ENCODE data around the gene OR56A3.

Gene OR56A3

DNA sequence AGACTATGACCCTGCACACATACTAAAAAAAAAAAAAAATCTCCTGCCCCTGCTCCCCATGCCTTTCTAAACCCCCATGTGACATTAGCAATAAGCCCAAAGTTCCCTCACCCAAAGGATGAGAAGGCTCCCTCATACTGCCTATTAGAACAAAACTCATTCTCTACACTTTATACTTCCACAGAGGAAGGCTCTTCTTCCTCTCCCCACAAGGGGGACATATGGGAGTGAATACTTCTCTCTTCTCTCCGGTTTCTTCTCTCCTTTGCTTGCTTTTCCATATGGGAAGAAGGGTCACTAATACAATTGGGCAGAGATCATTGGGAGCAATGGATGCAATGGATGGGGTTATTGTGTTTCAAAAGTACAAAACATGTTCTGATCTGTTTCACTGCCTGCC is 41.4 kb downstream of the OR56A3 start:
- no peak for DNase-seq

DNA sequence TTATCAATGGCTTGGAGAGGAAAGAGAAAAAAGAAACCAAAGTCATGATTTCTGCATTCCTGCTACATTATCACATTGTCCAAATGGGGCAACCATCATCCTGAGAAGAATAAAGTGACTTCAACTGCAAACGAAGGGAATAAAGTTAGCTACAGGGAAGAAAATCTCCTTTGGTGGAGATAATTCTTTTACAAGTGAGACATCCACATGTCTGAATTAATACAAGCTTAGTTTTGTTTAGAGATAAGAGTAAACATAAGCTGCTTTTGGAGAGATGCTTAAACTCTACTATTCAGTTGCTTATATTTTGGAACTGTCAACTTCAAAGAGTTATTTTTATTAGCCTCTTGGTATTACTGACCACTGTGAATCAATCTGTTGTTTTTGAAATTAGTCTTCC is 44.8 kb downstream of the OR56A3 start, which contains the start of gene OR52L1:
TSS of gene OR52L1 (minus strand) at position 101 of the 400 bp plus-strand sequence. CDS start at position 46, 55 bp downstream.
- DNase-seq: no peak

DNA sequence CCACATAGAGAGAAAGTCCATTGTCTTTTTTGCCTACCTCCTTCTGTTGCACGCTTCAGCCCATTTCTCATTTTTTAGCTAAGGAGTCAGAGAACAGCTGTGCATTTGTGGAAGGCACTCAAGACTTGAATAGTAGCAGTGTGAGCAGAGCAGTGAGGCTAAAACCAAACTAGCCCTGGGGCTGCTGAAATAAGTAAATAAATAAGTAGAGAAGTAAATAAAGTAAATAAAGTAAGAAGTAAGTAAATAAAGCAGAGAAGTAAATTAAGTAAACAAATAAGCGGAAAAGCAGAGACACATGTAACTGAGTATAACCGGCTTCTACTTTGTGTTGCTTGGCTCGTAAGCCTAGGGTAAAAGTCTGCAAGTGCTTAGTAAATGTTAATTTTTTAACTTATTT is 47.2 kb downstream of the OR56A3 start:
- DNase-seq: no peak

DNA sequence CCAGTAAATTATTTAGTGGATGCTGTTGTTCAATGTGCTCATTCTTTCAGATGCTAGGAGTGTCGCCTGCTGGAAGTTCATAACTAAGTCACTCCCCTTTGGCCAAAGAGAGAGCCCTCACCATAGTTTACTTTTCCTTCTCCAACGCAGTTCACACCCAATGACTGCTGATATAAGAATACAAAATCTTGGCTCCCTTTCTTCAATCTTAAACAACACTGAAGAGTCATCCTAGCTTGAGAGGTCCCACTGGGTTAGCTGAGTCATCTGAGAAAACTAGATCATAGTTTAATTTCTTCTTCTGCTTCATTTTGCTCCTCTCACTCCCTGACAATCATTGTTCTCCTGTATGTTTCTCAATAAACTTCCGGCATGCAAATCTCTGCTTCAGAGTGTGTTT is 50.1 kb downstream of the OR56A3 start:
- DNase-seq: no peak

DNA sequence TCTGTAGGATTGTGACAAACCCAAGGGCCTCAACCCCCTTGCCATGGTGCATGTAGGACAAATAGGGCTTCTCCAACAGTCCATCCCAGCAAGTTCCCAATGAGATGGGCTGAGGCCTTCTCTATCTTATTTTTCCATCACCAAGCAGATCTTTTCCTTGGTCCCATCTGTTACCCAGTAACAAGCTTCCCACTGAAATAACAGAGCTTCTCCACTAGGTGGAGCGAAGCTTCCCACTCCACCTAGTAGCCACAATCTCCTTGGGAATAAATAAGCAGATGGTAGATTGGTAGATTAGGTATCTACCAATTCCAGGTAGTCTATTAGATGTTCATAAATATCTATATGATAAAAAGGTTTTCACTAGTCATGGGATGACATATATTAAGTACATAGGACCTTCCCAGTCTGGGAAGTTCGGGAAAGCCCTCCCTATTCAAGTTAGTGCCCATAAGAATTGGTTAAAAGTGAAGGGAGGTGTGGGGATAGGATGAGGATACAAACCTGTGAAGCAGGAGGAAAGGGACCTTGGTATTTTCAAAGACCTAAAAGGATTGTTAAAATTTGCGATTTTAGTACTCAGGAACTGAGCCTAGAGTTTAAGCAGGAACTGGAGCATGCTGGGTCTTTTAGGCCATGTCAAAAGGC is 50.7 kb downstream of the OR56A3 start:
- no peak for DNase-seq

DNA sequence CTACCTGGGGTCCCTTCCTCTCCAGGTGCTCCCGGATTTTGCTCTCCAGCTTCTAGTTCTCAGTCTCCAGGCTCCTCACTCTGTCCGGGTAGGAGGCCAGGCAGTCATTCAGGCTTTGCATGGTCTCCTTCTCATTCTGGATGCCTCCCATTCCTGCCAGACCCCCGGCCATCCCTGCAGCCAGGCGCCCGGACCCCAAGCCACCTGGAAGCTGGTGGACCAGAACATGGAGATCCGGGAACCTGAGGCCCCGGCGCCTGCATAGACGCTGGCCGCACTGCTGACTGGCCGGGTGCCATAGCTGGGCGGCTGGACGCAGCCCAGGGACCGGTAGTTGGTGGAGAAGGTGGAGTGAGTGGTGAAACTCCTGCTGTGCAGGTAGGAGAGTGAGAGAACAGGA is 52.7 kb downstream of the OR56A3 start:
- DNase-seq: no peak
